Glomerular visceral epithelial cell (primary cell): ENCODE measurements around the gene EGLN1.
"Not testable (repeated sequence)": the region's sequence is repeated elsewhere in the genome, so short reads cannot be mapped to it uniquely, and the experiment has no call there.

Source experiments
- DNase-seq: peaks from one replicate; pipeline ENCODE4 v3.0.0-alpha.2; 2016; ENCODE audit errors: extremely low spot score

The EGLN1 gene

GRCh38 chr1:231421971-231422797, at the start of gene EGLN1:
Gene EGLN1 (minus strand): TSS chr1:231422287. CDS start chr1:231421888, 399 bp downstream.
- peak; percentile 92 for DNase-seq

- not testable (repeated sequence) for DNase-seq
Observed at GRCh38 chr1:231471500-231471899, 49.4 kb upstream of the EGLN1 start.

- DNase-seq, result not testable (repeated sequence)
Observed at GRCh38 chr1:231471027-231471426, 48.9 kb upstream of the EGLN1 start.

GRCh38 chr1:231467986-231468385, 45.9 kb upstream of the EGLN1 start:
- no peak for DNase-seq

GRCh38 chr1:231465051-231465450, 43.0 kb upstream of the EGLN1 start:
- DNase-seq, result no peak

- no peak for DNase-seq
Observed at GRCh38 chr1:231463541-231463940, 41.5 kb upstream of the EGLN1 start.

GRCh38 chr1:231460614-231461013, 38.5 kb upstream of the EGLN1 start:
- peak; percentile 78 for DNase-seq

GRCh38 chr1:231459438-231459837, 37.4 kb upstream of the EGLN1 start:
- DNase-seq, result not testable (repeated sequence)

GRCh38 chr1:231457956-231458355, 35.9 kb upstream of the EGLN1 start:
- DNase-seq, result not testable (repeated sequence)

GRCh38 chr1:231454133-231454532, 32.0 kb upstream of the EGLN1 start:
- not testable (repeated sequence) for DNase-seq

GRCh38 chr1:231446138-231446537, 24.1 kb upstream of the EGLN1 start:
- DNase-seq, result no peak

- DNase-seq, result no peak
Observed at GRCh38 chr1:231444059-231444458, 22.0 kb upstream of the EGLN1 start.

GRCh38 chr1:231443363-231443762, 21.3 kb upstream of the EGLN1 start:
- no peak for DNase-seq

GRCh38 chr1:231442735-231443134, 20.6 kb upstream of the EGLN1 start:
- no peak for DNase-seq

- DNase-seq, result no peak
Observed at GRCh38 chr1:231432996-231433395, 10.9 kb upstream of the EGLN1 start.

GRCh38 chr1:231431665-231432415, 9.8 kb upstream of the EGLN1 start:
- no peak for DNase-seq

GRCh38 chr1:231430678-231431352, 8.7 kb upstream of the EGLN1 start:
- not testable (repeated sequence) for DNase-seq

GRCh38 chr1:231428377-231428776, 6.3 kb upstream of the EGLN1 start:
- no peak for DNase-seq

GRCh38 chr1:231424950-231425805, 3.1 kb upstream of the EGLN1 start:
- DNase-seq, result no peak

- DNase-seq, result no peak
Observed at GRCh38 chr1:231423648-231424047, 1.6 kb upstream of the EGLN1 start.

GRCh38 chr1:231422798-231423309, 767 bp upstream of the EGLN1 start:
- no peak for DNase-seq
